Spleen (tissue), 11 donors: ENCODE results near the gene SOX30. TPM values are rescaled to one million over a fixed set of nuclear protein-coding genes. Genes with fewer than 3 reads are reported as not detected.

Experiments
- DNase-seq: peaks from one replicate; pipeline ENCODE4 v3.0.0-alpha.2; 2020
- H3K27ac ChIP-seq, 8 donors: fragments of 200-600 bp; sonication (generic) in 7 of 8; 1 replicate in 4 of 8; 2 replicates in 4 of 8; pipeline versions ENCODE4 v1.5.0 to v1.8.0; 2016 to 2021; ENCODE audit warnings: inconsistent platforms in 4 of 8, mild to moderate bottlenecking in 4 of 8, moderate library complexity in 1 of 8
- H3K27me3 ChIP-seq, 7 donors: fragments of 200-600 bp; sonication (generic) in 6 of 7; replicated peaks in 1 of 7; 1 replicate in 4 of 7; 2 replicates in 3 of 7; pipeline versions ENCODE4 v1.5.0 to v1.8.0; 2016 to 2021; ENCODE audit warnings: inconsistent platforms in 3 of 7, mild to moderate bottlenecking in 1 of 7
- H3K36me3 ChIP-seq, 6 donors: fragments of 200-600 bp; sonication (generic) in 5 of 6; 1 replicate in 4 of 6; 2 replicates in 2 of 6; pipeline versions ENCODE4 v1.5.0 to v1.8.0; 2016 to 2021; ENCODE audit warnings: inconsistent platforms in 2 of 6
- H3K4me1 ChIP-seq, 6 donors: fragments of 200-600 bp; sonication (generic) in 5 of 6; 1 replicate in 3 of 6; 2 replicates in 3 of 6; pipeline versions ENCODE4 v1.5.0 to v1.8.0; 2016 to 2021; ENCODE audit warnings: inconsistent platforms in 3 of 6
- H3K4me3 ChIP-seq, 8 donors: fragments of 200-600 bp; sonication (generic) in 7 of 8; 1 replicate in 4 of 8; 2 replicates in 4 of 8; pipeline versions ENCODE4 v1.5.0 to v1.8.0; 2016 to 2021; ENCODE audit warnings: inconsistent platforms in 4 of 8, mild to moderate bottlenecking in 4 of 8, moderate library complexity in 2 of 8
- H3K9me3 ChIP-seq, 8 donors: fragments of 200-600 bp; sonication (generic) in 7 of 8; 1 replicate in 4 of 8; 2 replicates in 4 of 8; pipeline versions ENCODE4 v1.5.0 to v1.8.0; 2016 to 2021; ENCODE audit warnings: inconsistent platforms in 4 of 8
- CTCF ChIP-seq, 11 experiments: fragments of 200-600 bp in 7 of 11; fragments of 450-650 bp in 4 of 11; sonication (generic) in 4 of 11; IDR thresholded peaks in 8 of 11; conservative IDR thresholded peaks in 3 of 11; 1 replicate in 7 of 11; 2 replicates in 4 of 11; pipeline versions ENCODE4 v1.4.0 to v1.8.0; 2016 to 2021; ENCODE audit warnings: antibody characterized with exemption in 11 of 11, inconsistent platforms in 4 of 11, mild to moderate bottlenecking in 1 of 11
- POLR2A ChIP-seq, 3 donors: fragments of 450-650 bp; IDR thresholded peaks; one replicate each; pipeline ENCODE4 v1.5.1; 2017; ENCODE audit warnings: antibody characterized with exemption in 3 of 3, mild to moderate bottlenecking in 1 of 3
- POLR2AphosphoS5 ChIP-seq, 3 donors: sonication (generic); formaldehyde crosslinking; IDR thresholded peaks; one replicate each; pipeline ENCODE4 v1.5.1; 2017; ENCODE audit warnings: antibody characterized with exemption in 3 of 3
- WGBS, 5 donors: extraction: QIAGEN DNeasy Blood & Tissue Kit in 3 of 5; methylation state at CpG; one replicate each; pipeline versions ENCODE4 v1.1.5 to v1.1.7; 2013 to 2018; 5-methylcytosine and 5-hydroxymethylcytosine counted together
- intact Hi-C: fragments of 100-400 bp; cut with DNase I; formaldehyde crosslinking; loops from one replicate; pipeline ENCODE4 v1.15.0; 2023; ENCODE audit warnings: low total_unique reads
- polyA plus RNA-seq, 3 donors: library from polyadenylated mRNA; stranded (reverse); fragments of 200-250 nt; gene quantifications; one replicate each; pipeline ENCODE4 v1.2.1, GENCODE V29; 2013
- total RNA-seq, 7 donors: library from RNA; depleted of rRNA in 3 of 7; stranded (reverse); fragments of >200 nt in 3 of 7; fragmentation: NEBNext Ultra II Directional in 4 of 7; extraction: Animal tissue kit (Norgen Biotek cat#: 25700) in 4 of 7; gene quantifications; one replicate each; pipeline versions ENCODE4 v1.1.0 to v1.2.1, GENCODE V29; 2016 to 2021
- donor health status: healthy with polysubstance abuse.
- donor health status: DM: no; HTN: no; CAD: no; lungs with moderate emphysema.
- donor health status: DM: no; HTN: no; CAD: no.
- donor health status: Bipolar disorder and iron deficiency.
- donor health status: healthy.
- donor health status: DM: no; HTN: no; CAD: no.
- donor health status: DM: yes; HTN: yes; CAD: no.

Gene SOX30
- total and polyA plus RNA-seq, 10 donors, result 0.02 to 0.27 (median 0.16) TPM; not detected in 2

GRCh38 chr5:157616785-157617184 lies 35.5 kb downstream of the SOX30 start:
- Histone ChIP-seq H3K9me3 (no peaks in the 10 kb centered on the region), H3K4me3 (no peak overlapping the region), H3K4me1 (peaks cover 0 to 23% (median 8%) of the 10 kb centered on the region in 6 donors), H3K36me3 (no peaks in the 10 kb centered on the region), H3K27me3 (no peaks in the 10 kb centered on the region), H3K27ac (no peak overlapping the region)
- intact Hi-C loops, result no loop called here
- 83 to 94% (median 91%) methylated on average over 4 of the region's 4 CpGs for WGBS, 5 donors
- DNase-seq, result no peak
- TF ChIP-seq POLR2AphosphoS5 (IDR thresholded peaks at IDR 0.05), result no peak

- WGBS, 5 donors, result 62 to 78% (median 68%) methylated on average over 11 of the region's 11 CpGs
- TF ChIP-seq POLR2AphosphoS5 (IDR thresholded peaks at IDR 0.05), result no peak
- no peak for TF ChIP-seq CTCF (IDR thresholded peaks at IDR 0.05 in 8 of 11, conservative IDR thresholded peaks at IDR 0.05 in 3 of 11)
- TF ChIP-seq POLR2A (IDR thresholded peaks at IDR 0.05), result no peak
- H3K27ac ChIP-seq, result peak overlapping the region in 3 of 8 donors; percentile 22 to 31 (median 27)
- intact Hi-C loops, result no loop called here
- H3K4me3 ChIP-seq, result no peak overlapping the region
- H3K36me3 ChIP-seq, result no peaks in the 10 kb centered on the region
- H3K27me3 ChIP-seq, result no peaks in the 10 kb centered on the region
- DNase-seq, result no peak
- H3K4me1 ChIP-seq, result peaks cover 0 to 47% (median 14%) of the 10 kb centered on the region in 6 donors
- H3K9me3 ChIP-seq, result no peaks in the 10 kb centered on the region
These were observed 38.6 kb downstream of the SOX30 start for GRCh38 chr5:157613385-157614245.

- H3K27ac ChIP-seq, result no peak overlapping the region
- no peaks in the 10 kb centered on the region for H3K9me3 ChIP-seq
- no peaks in the 10 kb centered on the region for H3K27me3 ChIP-seq
- peaks cover 0 to 57% (median 24%) of the 10 kb centered on the region in 6 donors for H3K4me1 ChIP-seq
- no peak for TF ChIP-seq POLR2AphosphoS5 (IDR thresholded peaks at IDR 0.05)
- TF ChIP-seq CTCF (IDR thresholded peaks at IDR 0.05 in 8 of 11, conservative IDR thresholded peaks at IDR 0.05 in 3 of 11), result no peak
- TF ChIP-seq POLR2A (IDR thresholded peaks at IDR 0.05), result no peak
- intact Hi-C loops, result no loop called here
- no peak overlapping the region for H3K4me3 ChIP-seq
- DNase-seq, result no peak
- 88 to 95% (median 94%) methylated on average over 5 of the region's 5 CpGs for WGBS, 5 donors
- H3K36me3 ChIP-seq, result no peaks in the 10 kb centered on the region
These were observed 39.7 kb downstream of the SOX30 start for GRCh38 chr5:157612581-157612980.

- Histone ChIP-seq H3K4me1 (peaks cover 0 to 63% (median 30%) of the 10 kb centered on the region in 6 donors), H3K27ac (peak overlapping the region in 4 of 8 donors; percentile 13 to 37 (median 18)), H3K27me3 (no peaks in the 10 kb centered on the region), H3K9me3 (no peaks in the 10 kb centered on the region), H3K36me3 (no peaks in the 10 kb centered on the region), H3K4me3 (no peak overlapping the region)
- WGBS, 5 donors, result 77 to 87% (median 85%) methylated on average over 10 of the region's 10 CpGs
- DNase-seq, result no peak
- intact Hi-C loops, result no loop called here
- TF ChIP-seq CTCF (IDR thresholded peaks at IDR 0.05 in 8 of 11, conservative IDR thresholded peaks at IDR 0.05 in 3 of 11) (no peak), POLR2A (IDR thresholded peaks at IDR 0.05) (no peak)
These were observed 40.4 kb downstream of the SOX30 start for GRCh38 chr5:157611571-157612476.
